Large intestine (tissue), 3 donors: Measurements from ENCODE around the gene SMYD3. TPM values are rescaled to one million over a fixed set of nuclear protein-coding genes. Genes with fewer than 3 reads are reported as not detected.

Source experiments
- DNase-seq, 2 donors: peaks; one replicate each; pipeline versions ENCODE4 v3.0.0 to v3.0.0-alpha.2; 2013
- H3K27ac ChIP-seq: one replicate; pipeline ENCODE4 v1.5.1; 2013; ENCODE audit warnings: low read length
- H3K27me3 ChIP-seq: 2 replicates; pipeline ENCODE4 v1.6.1; 2013; ENCODE audit warnings: low read length; ENCODE audit not compliant: control insufficient read depth, insufficient read depth
- H3K36me3 ChIP-seq: 2 replicates; pipeline ENCODE4 v1.6.1; 2013; ENCODE audit warnings: low read length; ENCODE audit not compliant: control insufficient read depth, insufficient read depth
- H3K4me1 ChIP-seq: one replicate; pipeline ENCODE4 v1.6.1; 2013; ENCODE audit warnings: low read length; ENCODE audit not compliant: control insufficient read depth, insufficient read depth
- H3K4me3 ChIP-seq: one replicate; pipeline ENCODE4 v1.5.1; 2013; ENCODE audit warnings: low read length
- H3K9me3 ChIP-seq: one replicate; pipeline ENCODE4 v1.6.1; 2013; ENCODE audit warnings: mild to moderate bottlenecking, low read depth, low read length, moderate library complexity; ENCODE audit not compliant: control insufficient read depth
- WGBS: methylation state at CpG from one replicate; pipeline ENCODE4 v1.1.5; 2013; ENCODE audit warnings: low lambda C conversion rate; ENCODE audit not compliant: insufficient coverage; 5-methylcytosine and 5-hydroxymethylcytosine counted together
- polyA plus RNA-seq: library from polyadenylated mRNA; unstranded; fragments of 120-200 nt; gene quantifications from one replicate; pipeline ENCODE4 v1.2.1, GENCODE V29; 2013

Gene SMYD3
- polyA plus RNA-seq, 1 donor, result 12.0 TPM

- H3K36me3 ChIP-seq, result no peaks in the 10 kb centered on the region
- no peak overlapping the region for H3K4me3 ChIP-seq
- H3K4me1 ChIP-seq, result no peaks in the 10 kb centered on the region
- no peaks in the 10 kb centered on the region for H3K9me3 ChIP-seq
- no peak for DNase-seq
- no peaks in the 10 kb centered on the region for H3K27me3 ChIP-seq
- WGBS, result 80% methylated on average over 1 of the region's 7 CpGs
- H3K27ac ChIP-seq, result no peak overlapping the region
Measured at GRCh38 chr1:246283771-246284410, 223.2 kb downstream of the SMYD3 start.

- no peaks in the 10 kb centered on the region for H3K27me3 ChIP-seq
- H3K36me3 ChIP-seq, result no peaks in the 10 kb centered on the region
- no peak overlapping the region for H3K4me3 ChIP-seq
- H3K27ac ChIP-seq, result no peak overlapping the region
- H3K9me3 ChIP-seq, result no peaks in the 10 kb centered on the region
- no peaks in the 10 kb centered on the region for H3K4me1 ChIP-seq
- DNase-seq, result no peak
- 33% methylated on average over 1 of the region's 1 CpG for WGBS
Measured at GRCh38 chr1:246281639-246282038, 225.4 kb downstream of the SMYD3 start.

GRCh38 chr1:246281195-246281594 lies 225.9 kb downstream of the SMYD3 start:
- Histone ChIP-seq H3K9me3 (no peaks in the 10 kb centered on the region), H3K4me1 (no peaks in the 10 kb centered on the region), H3K36me3 (no peaks in the 10 kb centered on the region), H3K27ac (no peak overlapping the region), H3K4me3 (no peak overlapping the region), H3K27me3 (no peaks in the 10 kb centered on the region)
- WGBS, result no CpG with 5 or more reads among the region's 4 CpGs
- DNase-seq, result no peak

GRCh38 chr1:246280551-246280950 lies 226.5 kb downstream of the SMYD3 start:
- H3K4me1 ChIP-seq, result no peaks in the 10 kb centered on the region
- peak in 1 of 2 donors; percentile 17 for DNase-seq
- no peaks in the 10 kb centered on the region for H3K27me3 ChIP-seq
- H3K9me3 ChIP-seq, result no peaks in the 10 kb centered on the region
- no peak overlapping the region for H3K4me3 ChIP-seq
- no peaks in the 10 kb centered on the region for H3K36me3 ChIP-seq
- no CpG with 5 or more reads among the region's 3 CpGs for WGBS
- no peak overlapping the region for H3K27ac ChIP-seq

- no peak for DNase-seq
- H3K4me3 ChIP-seq, result no peak overlapping the region
- H3K9me3 ChIP-seq, result no peaks in the 10 kb centered on the region
- no peaks in the 10 kb centered on the region for H3K4me1 ChIP-seq
- no CpG with 5 or more reads among the region's 5 CpGs for WGBS
- H3K27ac ChIP-seq, result no peak overlapping the region
- no peaks in the 10 kb centered on the region for H3K27me3 ChIP-seq
- no peaks in the 10 kb centered on the region for H3K36me3 ChIP-seq
Measured at GRCh38 chr1:246279402-246279801, 227.7 kb downstream of the SMYD3 start.

GRCh38 chr1:246278371-246278770 lies 228.7 kb downstream of the SMYD3 start:
- Histone ChIP-seq H3K4me1 (no peaks in the 10 kb centered on the region), H3K36me3 (no peaks in the 10 kb centered on the region), H3K27me3 (no peaks in the 10 kb centered on the region), H3K4me3 (no peak overlapping the region), H3K9me3 (no peaks in the 10 kb centered on the region), H3K27ac (no peak overlapping the region)
- no CpG with 5 or more reads among the region's 6 CpGs for WGBS
- DNase-seq, result no peak

GRCh38 chr1:246275036-246275435 lies 232.0 kb downstream of the SMYD3 start:
- no peak overlapping the region for H3K4me3 ChIP-seq
- no peak overlapping the region for H3K27ac ChIP-seq
- H3K36me3 ChIP-seq, result no peaks in the 10 kb centered on the region
- no peaks in the 10 kb centered on the region for H3K9me3 ChIP-seq
- no peaks in the 10 kb centered on the region for H3K4me1 ChIP-seq
- no peak for DNase-seq
- no peaks in the 10 kb centered on the region for H3K27me3 ChIP-seq
- 60% methylated on average over 1 of the region's 3 CpGs for WGBS

GRCh38 chr1:246274186-246274585 lies 232.9 kb downstream of the SMYD3 start:
- DNase-seq, result no peak
- H3K36me3 ChIP-seq, result no peaks in the 10 kb centered on the region
- no peaks in the 10 kb centered on the region for H3K9me3 ChIP-seq
- H3K4me3 ChIP-seq, result no peak overlapping the region
- H3K27ac ChIP-seq, result no peak overlapping the region
- 80% methylated on average over 1 of the region's 2 CpGs for WGBS
- H3K27me3 ChIP-seq, result no peaks in the 10 kb centered on the region
- no peaks in the 10 kb centered on the region for H3K4me1 ChIP-seq

- 100% methylated on average over 1 of the region's 4 CpGs for WGBS
- H3K9me3 ChIP-seq, result no peaks in the 10 kb centered on the region
- no peak overlapping the region for H3K27ac ChIP-seq
- H3K4me3 ChIP-seq, result no peak overlapping the region
- H3K27me3 ChIP-seq, result no peaks in the 10 kb centered on the region
- H3K4me1 ChIP-seq, result no peaks in the 10 kb centered on the region
- no peak for DNase-seq
- no peaks in the 10 kb centered on the region for H3K36me3 ChIP-seq
Measured at GRCh38 chr1:246271516-246271915, 235.6 kb downstream of the SMYD3 start.

GRCh38 chr1:246270236-246270635 lies 236.8 kb downstream of the SMYD3 start:
- no peaks in the 10 kb centered on the region for H3K36me3 ChIP-seq
- no peak for DNase-seq
- H3K9me3 ChIP-seq, result no peaks in the 10 kb centered on the region
- H3K27me3 ChIP-seq, result no peaks in the 10 kb centered on the region
- no peak overlapping the region for H3K27ac ChIP-seq
- no peaks in the 10 kb centered on the region for H3K4me1 ChIP-seq
- no peak overlapping the region for H3K4me3 ChIP-seq

GRCh38 chr1:246269466-246269865 lies 237.6 kb downstream of the SMYD3 start:
- no peak for DNase-seq
- no peaks in the 10 kb centered on the region for H3K36me3 ChIP-seq
- no peaks in the 10 kb centered on the region for H3K4me1 ChIP-seq
- H3K27me3 ChIP-seq, result no peaks in the 10 kb centered on the region
- WGBS, result no CpG with 5 or more reads among the region's 7 CpGs
- H3K4me3 ChIP-seq, result no peak overlapping the region
- H3K27ac ChIP-seq, result no peak overlapping the region
- H3K9me3 ChIP-seq, result no peaks in the 10 kb centered on the region
